Neural cell (in vitro differentiated cells): ENCODE data around the gene ARPC5L. TPM values are rescaled to one million over a fixed set of nuclear protein-coding genes. Genes with fewer than 3 reads are reported as not detected.
"Not testable (repeated sequence)": the region's sequence is repeated elsewhere in the genome, so short reads cannot be mapped to it uniquely, and the experiment has no call there.

Source experiments
- H2AFZ ChIP-seq: fragments of 200-600, 300-800 bp; sonication (generic), shearing (Covaris generic); 2 replicates; pipeline ENCODE4 v1.6.0; 2014; ENCODE audit warnings: low read depth, mild to moderate bottlenecking, antibody characterized with exemption, low read length, moderate library complexity
- H3F3A ChIP-seq: fragments of 200-600 bp; shearing (Covaris generic); 2 replicates; pipeline ENCODE4 v1.6.1; 2016; ENCODE audit warnings: mild to moderate bottlenecking, moderate library complexity, mixed read lengths, antibody characterized with exemption, low read length; ENCODE audit not compliant: insufficient read depth, poor library complexity, severe bottlenecking
- H3K27ac ChIP-seq: fragments of 200-600, 300-800 bp; sonication (generic), shearing (Covaris generic); 2 replicates; pipeline ENCODE4 v1.5.1; 2014; ENCODE audit warnings: mild to moderate bottlenecking, low read length, moderate library complexity
- H3K27me3 ChIP-seq: fragments of 300-800, 200-600 bp; sonication (generic), shearing (Covaris generic); 2 replicates; pipeline ENCODE4 v1.6.0; 2014; ENCODE audit warnings: mild to moderate bottlenecking, low read depth, low read length, moderate library complexity; ENCODE audit not compliant: insufficient read depth
- H3K36me3 ChIP-seq: fragments of 300-800, 200-600 bp; sonication (generic), shearing (Covaris generic); 2 replicates; pipeline ENCODE4 v1.5.1; 2014; ENCODE audit warnings: mild to moderate bottlenecking, antibody characterized with exemption, low read length, moderate library complexity; ENCODE audit not compliant: insufficient read depth
- H3K4me2 ChIP-seq: fragments of 300-800, 200-600 bp; sonication (generic), shearing (Covaris generic); 2 replicates; pipeline ENCODE4 v1.6.0; 2014; ENCODE audit warnings: mild to moderate bottlenecking, low read length
- H3K4me3 ChIP-seq: fragments of 300-800, 200-600 bp; sonication (generic), shearing (Covaris generic); 2 replicates; pipeline ENCODE4 v1.5.1; 2014; ENCODE audit warnings: mild to moderate bottlenecking, low read length, moderate library complexity
- H3K79me2 ChIP-seq: fragments of 200-600 bp; shearing (Covaris generic); replicated peaks from 2 replicates; pipeline ENCODE4 v1.6.0; 2014; ENCODE audit warnings: mild to moderate bottlenecking, low read length, moderate library complexity; ENCODE audit not compliant: insufficient read depth
- H3K9ac ChIP-seq: fragments of 300-800, 200-600 bp; sonication (generic), shearing (Covaris generic); 2 replicates; pipeline ENCODE4 v1.6.1; 2016; ENCODE audit warnings: mild to moderate bottlenecking, low read length, mixed read lengths
- H3K9me2 ChIP-seq: fragments of 200-600 bp; shearing (Covaris generic); 2 replicates; pipeline ENCODE4 v1.6.1; 2016; ENCODE audit warnings: mild to moderate bottlenecking, low read length, mixed read lengths; ENCODE audit not compliant: insufficient read depth
- H3K9me3 ChIP-seq: fragments of 200-600, 300-800 bp; sonication (generic), shearing (Covaris generic); 2 replicates; pipeline ENCODE4 v1.6.1; 2016; ENCODE audit warnings: mild to moderate bottlenecking, mixed run types, low read length, moderate library complexity, mixed read lengths
- H4K20me1 ChIP-seq: fragments of 200-600 bp; shearing (Covaris generic); 2 replicates; pipeline ENCODE4 v1.6.1; 2016; ENCODE audit warnings: mild to moderate bottlenecking, mixed run types; ENCODE audit not compliant: insufficient read depth
- EP300 ChIP-seq: fragments of 450-650 bp; conservative IDR thresholded peaks from 2 replicates; pipeline ENCODE4 v1.6.1; 2014; ENCODE audit warnings: antibody characterized with exemption, mild to moderate bottlenecking, moderate library complexity; ENCODE audit not compliant: poor library complexity, severe bottlenecking
- EZH2 ChIP-seq: fragments of 200-600, 300-800 bp; shearing (Covaris generic), sonication (generic); IDR thresholded peaks from 2 replicates; pipeline ENCODE4 v1.6.1; 2014; ENCODE audit warnings: antibody characterized with exemption, low read length, borderline replicate concordance, mild to moderate bottlenecking; ENCODE audit not compliant: insufficient read depth, poor library complexity, severe bottlenecking
- MXI1 ChIP-seq: fragments of 450-650 bp; conservative IDR thresholded peaks from 2 replicates; pipeline ENCODE4 v1.6.1; 2014; ENCODE audit warnings: antibody characterized with exemption, mild to moderate bottlenecking; ENCODE audit not compliant: poor library complexity, severe bottlenecking
- POLR2AphosphoS5 ChIP-seq: IDR thresholded peaks from 2 replicates; pipeline ENCODE4 v1.6.1; 2012
- RAD21 ChIP-seq: fragments of 450-650 bp; conservative IDR thresholded peaks from 2 replicates; pipeline ENCODE4 v1.6.1; 2014; ENCODE audit warnings: antibody characterized with exemption, mild to moderate bottlenecking, moderate library complexity
- SMC3 ChIP-seq: fragments of 450-650 bp; conservative IDR thresholded peaks from 2 replicates; pipeline ENCODE4 v1.6.1; 2014; ENCODE audit warnings: antibody characterized with exemption, mild to moderate bottlenecking, moderate library complexity; ENCODE audit not compliant: poor library complexity
- TAF1 ChIP-seq: IDR thresholded peaks from 2 replicates; pipeline ENCODE4 v1.6.1; 2012; ENCODE audit warnings: low read depth
- polyA plus RNA-seq: library from polyadenylated mRNA; depleted of rRNA; stranded (reverse); fragments of >200 nt; gene quantifications from 2 replicates; pipeline ENCODE4 v1.2.3, GENCODE V29; 2014
- TF ChIP-seq, protein P1 (sequence below): IDR thresholded peaks from 2 replicates; pipeline ENCODE4 v1.6.1; 2012; ENCODE audit warnings: borderline replicate concordance
- TF ChIP-seq, protein P2 (sequence below): fragments of 450-650 bp; IDR thresholded peaks from 2 replicates; pipeline ENCODE4 v1.5.1; 2014; ENCODE audit warnings: antibody characterized with exemption, mild to moderate bottlenecking, moderate library complexity; ENCODE audit not compliant: poor library complexity, severe bottlenecking

ARPC5L gene
- polyA plus RNA-seq, 1 donor from 2014 or later, result 46.5 TPM

DNA sequence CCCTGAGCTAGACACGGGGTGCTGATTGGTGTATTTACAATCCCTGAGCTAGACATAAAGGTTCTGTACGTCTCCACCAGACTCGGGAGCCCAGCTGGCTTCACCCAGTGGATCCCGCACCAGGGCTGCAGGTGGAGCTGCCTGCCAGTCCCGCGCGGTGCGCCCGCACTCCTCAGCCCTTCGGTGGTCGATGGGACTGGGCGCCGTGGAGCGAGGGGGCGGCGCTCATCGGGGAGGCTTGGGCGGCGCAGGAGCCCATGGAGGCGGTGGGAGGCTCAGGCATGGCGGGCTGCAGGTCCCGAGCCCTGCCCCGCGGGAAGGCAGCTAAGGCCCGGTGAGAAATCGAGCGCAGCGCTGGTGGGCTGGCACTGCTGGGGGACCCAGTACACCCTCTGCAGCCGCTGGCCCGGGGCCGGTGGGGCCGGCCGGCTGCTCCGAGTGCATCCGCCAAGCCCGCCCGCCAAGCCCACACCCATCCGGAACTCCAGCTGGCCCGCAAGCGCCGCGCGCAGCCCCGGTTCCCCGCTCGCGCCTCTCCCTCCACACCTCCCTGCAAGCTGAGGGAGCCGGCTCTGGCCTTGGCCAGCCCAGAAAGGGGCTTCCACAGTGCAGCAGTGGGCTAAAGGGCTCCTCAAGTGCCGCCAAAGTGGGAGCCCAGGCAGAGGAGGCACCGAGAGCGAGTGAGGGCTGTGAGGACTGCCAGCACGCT lies 23.2 kb upstream of the ARPC5L start:
- H3K4me2 ChIP-seq, H3K9me3 ChIP-seq, H3K27ac ChIP-seq, H4K20me1 ChIP-seq, H3K79me2 ChIP-seq, H3K4me3 ChIP-seq, H3K9me2 ChIP-seq, H3K9ac ChIP-seq, H3F3A ChIP-seq, H3K36me3 ChIP-seq, H3K27me3 ChIP-seq, H2AFZ ChIP-seq: not testable (repeated sequence)

DNA sequence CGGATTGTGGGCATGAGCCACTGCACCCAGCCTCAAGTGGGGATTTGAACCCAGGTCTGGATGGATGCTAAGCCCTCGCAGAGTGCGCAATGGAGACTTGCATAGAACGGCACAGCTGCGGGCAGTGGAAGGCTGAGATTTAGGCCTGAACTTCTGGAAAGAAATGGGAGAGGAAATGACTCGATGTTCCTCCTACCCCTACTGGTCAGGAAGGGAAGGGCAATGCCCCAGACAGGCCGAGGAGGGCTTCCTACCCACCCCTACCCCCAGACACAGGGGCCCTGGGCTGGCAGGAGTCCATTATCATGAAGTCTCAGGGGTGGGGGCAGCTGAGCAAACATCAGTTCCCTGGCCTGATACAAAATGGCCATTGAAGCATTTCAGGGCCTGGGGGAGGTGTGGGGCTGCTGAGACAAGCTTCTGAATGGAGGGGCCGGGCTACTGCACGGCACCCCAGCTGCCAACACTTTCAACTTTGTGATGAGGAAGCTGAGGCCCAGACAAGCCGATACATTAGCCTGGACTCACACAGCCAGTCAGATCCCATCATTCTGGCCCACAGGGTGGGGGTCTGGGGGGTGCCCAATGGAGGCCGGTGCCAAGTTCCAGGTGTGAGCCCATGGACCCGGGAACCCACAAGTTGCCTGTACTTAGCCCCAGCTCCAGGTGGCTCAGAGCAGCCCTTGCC lies 22.2 kb upstream of the ARPC5L start:
- Histone ChIP-seq H3K9me2 (no peaks in the 10 kb centered on the region), H2AFZ (no peak overlapping the region), H4K20me1 (no peaks in the 10 kb centered on the region), H3K4me2 (no peak overlapping the region), H3K9ac (no peak overlapping the region), H3K36me3 (no peaks in the 10 kb centered on the region), H3F3A (no peaks in the 10 kb centered on the region), H3K27ac (no peak overlapping the region), H3K4me3 (no peak overlapping the region), H3K9me3 (no peaks in the 10 kb centered on the region), H3K79me2 (no peaks in the 10 kb centered on the region), H3K27me3 (no peaks in the 10 kb centered on the region)
- TF ChIP-seq, protein P1, sequence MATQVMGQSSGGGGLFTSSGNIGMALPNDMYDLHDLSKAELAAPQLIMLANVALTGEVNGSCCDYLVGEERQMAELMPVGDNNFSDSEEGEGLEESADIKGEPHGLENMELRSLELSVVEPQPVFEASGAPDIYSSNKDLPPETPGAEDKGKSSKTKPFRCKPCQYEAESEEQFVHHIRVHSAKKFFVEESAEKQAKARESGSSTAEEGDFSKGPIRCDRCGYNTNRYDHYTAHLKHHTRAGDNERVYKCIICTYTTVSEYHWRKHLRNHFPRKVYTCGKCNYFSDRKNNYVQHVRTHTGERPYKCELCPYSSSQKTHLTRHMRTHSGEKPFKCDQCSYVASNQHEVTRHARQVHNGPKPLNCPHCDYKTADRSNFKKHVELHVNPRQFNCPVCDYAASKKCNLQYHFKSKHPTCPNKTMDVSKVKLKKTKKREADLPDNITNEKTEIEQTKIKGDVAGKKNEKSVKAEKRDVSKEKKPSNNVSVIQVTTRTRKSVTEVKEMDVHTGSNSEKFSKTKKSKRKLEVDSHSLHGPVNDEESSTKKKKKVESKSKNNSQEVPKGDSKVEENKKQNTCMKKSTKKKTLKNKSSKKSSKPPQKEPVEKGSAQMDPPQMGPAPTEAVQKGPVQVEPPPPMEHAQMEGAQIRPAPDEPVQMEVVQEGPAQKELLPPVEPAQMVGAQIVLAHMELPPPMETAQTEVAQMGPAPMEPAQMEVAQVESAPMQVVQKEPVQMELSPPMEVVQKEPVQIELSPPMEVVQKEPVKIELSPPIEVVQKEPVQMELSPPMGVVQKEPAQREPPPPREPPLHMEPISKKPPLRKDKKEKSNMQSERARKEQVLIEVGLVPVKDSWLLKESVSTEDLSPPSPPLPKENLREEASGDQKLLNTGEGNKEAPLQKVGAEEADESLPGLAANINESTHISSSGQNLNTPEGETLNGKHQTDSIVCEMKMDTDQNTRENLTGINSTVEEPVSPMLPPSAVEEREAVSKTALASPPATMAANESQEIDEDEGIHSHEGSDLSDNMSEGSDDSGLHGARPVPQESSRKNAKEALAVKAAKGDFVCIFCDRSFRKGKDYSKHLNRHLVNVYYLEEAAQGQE, result no peak
- TF ChIP-seq EP300, result no peak
- no peak for TF ChIP-seq EZH2
- TF ChIP-seq, protein P2, sequence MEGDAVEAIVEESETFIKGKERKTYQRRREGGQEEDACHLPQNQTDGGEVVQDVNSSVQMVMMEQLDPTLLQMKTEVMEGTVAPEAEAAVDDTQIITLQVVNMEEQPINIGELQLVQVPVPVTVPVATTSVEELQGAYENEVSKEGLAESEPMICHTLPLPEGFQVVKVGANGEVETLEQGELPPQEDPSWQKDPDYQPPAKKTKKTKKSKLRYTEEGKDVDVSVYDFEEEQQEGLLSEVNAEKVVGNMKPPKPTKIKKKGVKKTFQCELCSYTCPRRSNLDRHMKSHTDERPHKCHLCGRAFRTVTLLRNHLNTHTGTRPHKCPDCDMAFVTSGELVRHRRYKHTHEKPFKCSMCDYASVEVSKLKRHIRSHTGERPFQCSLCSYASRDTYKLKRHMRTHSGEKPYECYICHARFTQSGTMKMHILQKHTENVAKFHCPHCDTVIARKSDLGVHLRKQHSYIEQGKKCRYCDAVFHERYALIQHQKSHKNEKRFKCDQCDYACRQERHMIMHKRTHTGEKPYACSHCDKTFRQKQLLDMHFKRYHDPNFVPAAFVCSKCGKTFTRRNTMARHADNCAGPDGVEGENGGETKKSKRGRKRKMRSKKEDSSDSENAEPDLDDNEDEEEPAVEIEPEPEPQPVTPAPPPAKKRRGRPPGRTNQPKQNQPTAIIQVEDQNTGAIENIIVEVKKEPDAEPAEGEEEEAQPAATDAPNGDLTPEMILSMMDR, result no peak
- no peak for TF ChIP-seq TAF1
- no peak for TF ChIP-seq SMC3
- TF ChIP-seq POLR2AphosphoS5, result no peak
- TF ChIP-seq MXI1, result no peak
- TF ChIP-seq RAD21, result no peak
